CD14-positive monocyte (primary cell): ENCODE results near the gene NPIPA3. TPM values are rescaled to one million over a fixed set of nuclear protein-coding genes. Genes with fewer than 3 reads are reported as not detected.
"Not testable (repeated sequence)": the region's sequence is repeated elsewhere in the genome, so short reads cannot be mapped to it uniquely, and the experiment has no call there.

Experiments
- DNase-seq, 3 donors: peaks; one replicate each; pipeline ENCODE4 v3.0.0-alpha.2; 2011 to 2022
- H2AFZ ChIP-seq: 2 replicates; pipeline ENCODE4 v1.6.0; 2012; ENCODE audit warnings: mild to moderate bottlenecking, low read depth, low read length, inconsistent platforms; ENCODE audit not compliant: insufficient read depth, poor library complexity, severe bottlenecking
- H3K27ac ChIP-seq, 2 donors: 1 replicate in 1 of 2; 2 replicates in 1 of 2; pipeline ENCODE4 v1.5.1; 2012 to 2013; ENCODE audit warnings: low read length in 2 of 2, control low read depth in 1 of 2, inconsistent platforms in 1 of 2, low read depth in 1 of 2, mild to moderate bottlenecking in 1 of 2
- H3K27me3 ChIP-seq, 2 donors: one replicate each; pipeline versions ENCODE4 v1.6.0 to v1.6.1; 2011 to 2013; ENCODE audit warnings: low read length in 2 of 2; ENCODE audit not compliant: control insufficient read depth in 2 of 2, insufficient read depth in 2 of 2
- H3K36me3 ChIP-seq, 2 donors: replicated peaks in 1 of 2; 1 replicate in 1 of 2; 2 replicates in 1 of 2; pipeline versions ENCODE4 v1.5.1 to v1.6.1; 2012 to 2013; ENCODE audit warnings: low read length in 2 of 2, control low read depth in 1 of 2, inconsistent platforms in 1 of 2, mild to moderate bottlenecking in 1 of 2; ENCODE audit not compliant: insufficient read depth in 2 of 2, control insufficient read depth in 1 of 2
- H3K4me1 ChIP-seq, 2 donors: 1 replicate in 1 of 2; 2 replicates in 1 of 2; pipeline versions ENCODE4 v1.5.1 to v1.6.1; 2012 to 2013; ENCODE audit warnings: low read length in 2 of 2, control low read depth in 1 of 2, inconsistent platforms in 1 of 2, mild to moderate bottlenecking in 1 of 2, moderate library complexity in 1 of 2; ENCODE audit not compliant: insufficient read depth in 2 of 2, control insufficient read depth in 1 of 2
- H3K4me2 ChIP-seq: replicated peaks from 2 replicates; pipeline ENCODE3; 2012; ENCODE audit warnings: low read length, moderate library complexity, mild to moderate bottlenecking; ENCODE audit not compliant: poor library complexity, severe bottlenecking; ENCODE audit errors: extremely low read depth
- H3K4me3 ChIP-seq, 3 experiments: fragments of 200-600 bp in 1 of 3; sonication (generic) in 1 of 3; replicated peaks in 1 of 3; 1 replicate in 2 of 3; 2 replicates in 1 of 3; pipeline ENCODE4 v1.5.1; 2011 to 2013; ENCODE audit warnings: low read length in 3 of 3, mild to moderate bottlenecking in 3 of 3, control low read depth in 2 of 3, low read depth in 2 of 3, inconsistent platforms in 1 of 3, moderate library complexity in 1 of 3
- H3K79me2 ChIP-seq: 2 replicates; pipeline ENCODE4 v1.6.0; 2012; ENCODE audit warnings: mild to moderate bottlenecking, control low read depth, inconsistent platforms, low read length, moderate library complexity; ENCODE audit not compliant: insufficient read depth
- H3K9ac ChIP-seq: 2 replicates; pipeline ENCODE4 v1.6.0; 2017; ENCODE audit warnings: low read length, mild to moderate bottlenecking; ENCODE audit not compliant: insufficient read depth, poor library complexity, severe bottlenecking
- H3K9me3 ChIP-seq, 2 donors: replicated peaks in 1 of 2; 1 replicate in 1 of 2; 2 replicates in 1 of 2; pipeline versions ENCODE4 v1.5.1 to v1.6.1; 2012 to 2013; ENCODE audit warnings: low read length in 2 of 2, control low read depth in 1 of 2; ENCODE audit not compliant: control insufficient read depth in 1 of 2, insufficient read depth in 1 of 2
- H4K20me1 ChIP-seq: 2 replicates; pipeline ENCODE4 v1.6.0; 2012; ENCODE audit warnings: mild to moderate bottlenecking, low read length, control low read depth, moderate library complexity; ENCODE audit not compliant: insufficient read depth
- H3K27ac Mint-ChIP-seq, 7 donors: one replicate each; pipeline ENCODE4 v1.8.0; 2020; ENCODE audit warnings: mild to moderate bottlenecking in 7 of 7, mixed read lengths in 7 of 7, moderate library complexity in 6 of 7, inconsistent platforms in 2 of 7
- H3K27me3 Mint-ChIP-seq, 3 donors: one replicate each; pipeline ENCODE4 v1.8.0; 2021 to 2022; ENCODE audit warnings: low read depth in 3 of 3, mild to moderate bottlenecking in 3 of 3, mixed read lengths in 3 of 3, moderate library complexity in 3 of 3, inconsistent platforms in 1 of 3
- H3K36me3 Mint-ChIP-seq, 2 donors: one replicate each; pipeline ENCODE4 v1.8.0; 2020; ENCODE audit warnings: mixed read lengths in 2 of 2, inconsistent platforms in 1 of 2, mild to moderate bottlenecking in 1 of 2
- H3K4me1 Mint-ChIP-seq: one replicate; pipeline ENCODE4 v1.8.0; 2020; ENCODE audit warnings: mild to moderate bottlenecking, mixed read lengths
- H3K4me3 Mint-ChIP-seq, 2 donors: one replicate each; pipeline ENCODE4 v1.8.0; 2020; ENCODE audit warnings: mild to moderate bottlenecking in 2 of 2, mixed read lengths in 2 of 2, moderate library complexity in 1 of 2
- H3K9me3 Mint-ChIP-seq, 7 donors: one replicate each; pipeline ENCODE4 v1.8.0; 2020 to 2022; ENCODE audit warnings: mixed read lengths in 7 of 7, mild to moderate bottlenecking in 6 of 7, moderate library complexity in 6 of 7, inconsistent platforms in 2 of 7
- CTCF ChIP-seq: fragments of 200-600 bp; IDR thresholded peaks from one replicate; pipeline ENCODE4 v1.8.0; 2022; ENCODE audit warnings: antibody characterized with exemption, mild to moderate bottlenecking
- WGBS: methylation state at CpG from one replicate; pipeline ENCODE4 v1.1.5; 2013; ENCODE audit warnings: missing lambda C conversion rate; ENCODE audit not compliant: insufficient coverage; 5-methylcytosine and 5-hydroxymethylcytosine counted together
- intact Hi-C, 2 donors: fragments of 100-400 bp; cut with micrococcal nuclease; formaldehyde crosslinking; loops; one replicate each; pipeline versions ENCODE4 v1.15.0 to v1.15.1; 2023
- polyA minus RNA-seq: library from RNA; depleted of rRNA, polyadenylated mRNA; stranded (reverse); fragments of >200 nt; gene quantifications from 2 replicates; pipeline ENCODE4 v1.2.3, GENCODE V29; 2012
- polyA plus RNA-seq, 3 donors: library from polyadenylated mRNA; depleted of rRNA in 1 of 3; unstranded in 2 of 3; stranded (reverse) in 1 of 3; fragments of 300-500 nt in 2 of 3; fragments of >200 nt in 1 of 3; fragmentation: Illumina TruSeq in 2 of 3; gene quantifications; 1 replicate in 2 of 3; 2 replicates in 1 of 3; pipeline ENCODE4 v1.2.3, GENCODE V29; 2012 to 2021
- total RNA-seq, 12 experiments: library from RNA in 1 of 12; stranded (reverse) in 1 of 12; fragments of 120-200 nt in 1 of 12; gene quantifications; one replicate each; pipeline ENCODE4 v1.2.4 and lab custom pipeline; 2013 to 2026; ENCODE audit warnings: mixed read lengths in 6 of 12, inconsistent platforms in 1 of 12

NPIPA3 gene
- 0.27 TPM for total RNA-seq (2013)
- 1 to 10 TPM in 1 of 3 donors, not detected in 2; 1.4 TPM for polyA plus RNA-seq
- not detected in 2 replicates for polyA minus RNA-seq
- 0 reads per million in 11 experiments for total RNA-seq (lab: John Stamatoyannopoulos, UW)

GRCh38 chr16:14703156-14704011 lies at the start of gene NPIPA3:
Gene NPIPA3, plus strand, starts transcription at chr16:14703411. Its CDS starts 5,533 bp downstream, at chr16:14708944.
- H3K27me3 ChIP-seq, H3K9ac ChIP-seq, H3K36me3 Mint-ChIP-seq, H3K9me3 ChIP-seq, H3K4me1 Mint-ChIP-seq, H2AFZ ChIP-seq, H4K20me1 ChIP-seq, intact Hi-C loops, H3K27ac ChIP-seq, H3K27me3 Mint-ChIP-seq, H3K4me3 Mint-ChIP-seq, H3K79me2 ChIP-seq, H3K9me3 Mint-ChIP-seq, H3K4me3 ChIP-seq, H3K4me1 ChIP-seq, H3K27ac Mint-ChIP-seq, H3K36me3 ChIP-seq, H3K4me2 ChIP-seq, DNase-seq: not testable (repeated sequence)
- WGBS, result no CpG with 5 or more reads among the region's 73 CpGs

GRCh38 chr16:14658063-14658462 lies 45.1 kb upstream of the NPIPA3 start:
- Mint-ChIP-seq H3K4me3 (no peak overlapping the region), H3K4me1 (no peaks in the 10 kb centered on the region), H3K27me3 (no peaks in the 10 kb centered on the region), H3K27ac (peak overlapping the region in 4 of 7 donors; percentile 2 to 70 (median 36)), H3K36me3 (peaks cover 61 to 89% of the 10 kb centered on the region in 2 donors), H3K9me3 (no peaks in the 10 kb centered on the region)
- no peak for DNase-seq
- Histone ChIP-seq H3K4me3 (no peak overlapping the region), H3K27me3 (no peaks in the 10 kb centered on the region), H2AFZ (no peak overlapping the region), H3K9me3 (no peaks in the 10 kb centered on the region), H3K27ac (no peak overlapping the region), H3K9ac (no peak overlapping the region), H3K79me2 (no peaks in the 10 kb centered on the region), H3K4me1 (no peaks in the 10 kb centered on the region), H3K36me3 (peaks cover 61 to 95% of the 10 kb centered on the region in 2 donors), H3K4me2 (no peak overlapping the region), H4K20me1 (no peaks in the 10 kb centered on the region)
- WGBS, result no CpG with 5 or more reads among the region's 2 CpGs
- intact Hi-C loops, result no loop called here
- TF ChIP-seq CTCF, result no peak
